Dendritic cell treated with granulocyte-macrophage colony-stimulating factor and Interleukin-4, amounts not matched to agents 40 ng/mL and 50 ng/mL, for 4 days (primary cell): Measurements from ENCODE around the gene U2SURP.

Experiments used
- H3K27ac Mint-ChIP-seq: one replicate; pipeline ENCODE4 v1.8.0; 2022; ENCODE audit warnings: mild to moderate bottlenecking, mixed read lengths
- H3K27me3 Mint-ChIP-seq: one replicate; pipeline ENCODE4 v1.8.0; 2022; ENCODE audit warnings: mild to moderate bottlenecking, mixed read lengths
- H3K36me3 Mint-ChIP-seq: one replicate; pipeline ENCODE4 v1.8.0; 2022; ENCODE audit warnings: low read depth, mixed read lengths
- H3K4me1 Mint-ChIP-seq: one replicate; pipeline ENCODE4 v1.8.0; 2022; ENCODE audit warnings: low read depth, mixed read lengths
- H3K4me3 Mint-ChIP-seq: one replicate; pipeline ENCODE4 v1.8.0; 2022; ENCODE audit warnings: mild to moderate bottlenecking, moderate library complexity, mixed read lengths
- H3K9me3 Mint-ChIP-seq: one replicate; pipeline ENCODE4 v1.8.0; 2022; ENCODE audit warnings: mixed read lengths
- intact Hi-C: fragments of 100-400 bp; cut with micrococcal nuclease; formaldehyde crosslinking; loops from one replicate; pipeline ENCODE4 v1.15.0; 2022

Gene U2SURP

GRCh38 chr3:143080196-143080595 lies 78.8 kb downstream of the U2SURP start:
- Mint-ChIP-seq H3K27ac (no peak overlapping the region), H3K4me1 (peaks cover 31% of the 10 kb centered on the region), H3K36me3 (no peaks in the 10 kb centered on the region), H3K27me3 (peaks cover 9% of the 10 kb centered on the region), H3K4me3 (no peak overlapping the region), H3K9me3 (no peaks in the 10 kb centered on the region)
- intact Hi-C loops: no loop called here

DNA sequence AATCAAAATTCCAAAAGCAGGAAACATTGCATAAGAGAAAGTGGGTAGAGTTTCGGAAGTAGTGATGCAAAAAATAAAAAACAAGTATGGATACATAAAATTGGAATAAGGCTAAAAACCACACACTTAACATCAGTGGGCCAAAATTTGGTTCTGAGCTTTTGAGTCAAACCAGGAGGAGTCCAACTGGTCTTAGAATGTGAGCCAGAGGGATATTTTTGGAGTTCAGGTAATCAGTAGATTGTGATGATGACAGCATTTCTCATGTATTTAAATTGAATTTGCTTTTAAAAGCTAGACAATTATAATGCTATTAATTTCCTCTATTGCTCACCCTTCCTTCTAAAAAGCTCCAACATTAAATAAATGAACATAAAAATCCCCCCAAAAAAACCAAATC lies 80.0 kb downstream of the U2SURP start:
- H3K36me3 Mint-ChIP-seq: no peaks in the 10 kb centered on the region
- H3K9me3 Mint-ChIP-seq: no peaks in the 10 kb centered on the region
- intact Hi-C loops: no loop called here
- H3K27me3 Mint-ChIP-seq: peaks cover 9% of the 10 kb centered on the region
- H3K4me1 Mint-ChIP-seq: peaks cover 32% of the 10 kb centered on the region
- no peak overlapping the region for H3K27ac Mint-ChIP-seq
- H3K4me3 Mint-ChIP-seq: no peak overlapping the region

DNA sequence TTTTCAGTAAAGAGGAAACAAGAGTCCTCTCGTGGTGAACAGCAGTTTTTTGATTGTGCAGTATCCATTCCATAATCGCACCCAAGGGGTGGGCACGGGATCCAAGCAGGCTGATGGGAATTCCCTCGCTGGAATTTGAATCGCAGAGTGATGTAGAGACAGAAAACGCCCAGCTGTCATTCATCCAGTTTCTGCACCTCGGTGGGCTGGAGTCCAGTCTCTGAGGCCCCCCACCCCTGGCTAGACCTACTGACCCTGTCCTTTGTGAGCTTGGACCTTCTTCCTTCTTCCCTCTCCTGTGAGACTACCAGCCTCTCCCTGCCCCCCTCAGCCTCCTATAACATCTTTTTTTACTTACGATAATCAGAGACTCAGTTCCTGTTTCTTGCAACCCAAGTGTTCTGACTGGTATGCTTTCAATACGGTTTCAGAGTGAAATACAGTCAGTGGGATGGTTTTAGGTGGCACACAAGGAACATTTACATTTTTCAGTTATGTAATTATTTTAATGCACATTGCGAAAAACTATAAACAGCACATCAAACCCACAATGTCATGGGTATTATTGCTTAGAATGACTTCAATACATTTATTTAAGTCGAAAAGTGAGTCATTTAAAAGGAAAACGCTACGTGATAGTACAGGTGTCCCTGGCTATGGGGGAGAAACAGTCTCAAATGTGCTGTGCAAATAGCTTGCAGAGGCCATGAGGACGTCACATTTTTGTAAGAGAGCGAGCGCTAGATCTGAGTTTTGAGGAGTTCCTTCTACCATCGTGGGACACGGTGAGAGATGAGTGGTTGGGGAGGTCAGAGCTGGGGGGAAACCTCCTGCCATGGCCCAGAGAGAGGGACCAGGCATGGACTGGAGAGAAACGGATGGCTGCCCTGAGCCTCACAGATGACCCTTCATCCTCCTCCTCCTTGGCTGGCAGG lies 80.7 kb downstream of the U2SURP start:
- no peaks in the 10 kb centered on the region for H3K9me3 Mint-ChIP-seq
- H3K27me3 Mint-ChIP-seq: peaks cover 9% of the 10 kb centered on the region
- intact Hi-C loops: no loop called here
- no peak overlapping the region for H3K27ac Mint-ChIP-seq
- peaks cover 32% of the 10 kb centered on the region for H3K4me1 Mint-ChIP-seq
- H3K36me3 Mint-ChIP-seq: no peaks in the 10 kb centered on the region
- H3K4me3 Mint-ChIP-seq: no peak overlapping the region

- Mint-ChIP-seq H3K4me3 (no peak overlapping the region), H3K4me1 (peaks cover 32% of the 10 kb centered on the region), H3K27me3 (peaks cover 9% of the 10 kb centered on the region), H3K27ac (peak overlapping the region; percentile 40), H3K9me3 (no peaks in the 10 kb centered on the region), H3K36me3 (no peaks in the 10 kb centered on the region)
- intact Hi-C loops: no loop called here
These were observed 82.4 kb downstream of the U2SURP start for GRCh38 chr3:143083781-143084180.

GRCh38 chr3:143084856-143085731 lies 83.7 kb downstream of the U2SURP start:
- Mint-ChIP-seq H3K4me1 (peaks cover 32% of the 10 kb centered on the region), H3K36me3 (no peaks in the 10 kb centered on the region), H3K27ac (peak overlapping the region; percentile 40), H3K9me3 (no peaks in the 10 kb centered on the region), H3K4me3 (no peak overlapping the region), H3K27me3 (peaks cover 9% of the 10 kb centered on the region)
- intact Hi-C loops: no loop called here

GRCh38 chr3:143088835-143089234 lies 87.5 kb downstream of the U2SURP start:
- H3K36me3 Mint-ChIP-seq: no peaks in the 10 kb centered on the region
- H3K4me1 Mint-ChIP-seq: peaks cover 10% of the 10 kb centered on the region
- intact Hi-C loops: no loop called here
- H3K27ac Mint-ChIP-seq: no peak overlapping the region
- no peaks in the 10 kb centered on the region for H3K9me3 Mint-ChIP-seq
- H3K27me3 Mint-ChIP-seq: no peaks in the 10 kb centered on the region
- H3K4me3 Mint-ChIP-seq: no peak overlapping the region

DNA sequence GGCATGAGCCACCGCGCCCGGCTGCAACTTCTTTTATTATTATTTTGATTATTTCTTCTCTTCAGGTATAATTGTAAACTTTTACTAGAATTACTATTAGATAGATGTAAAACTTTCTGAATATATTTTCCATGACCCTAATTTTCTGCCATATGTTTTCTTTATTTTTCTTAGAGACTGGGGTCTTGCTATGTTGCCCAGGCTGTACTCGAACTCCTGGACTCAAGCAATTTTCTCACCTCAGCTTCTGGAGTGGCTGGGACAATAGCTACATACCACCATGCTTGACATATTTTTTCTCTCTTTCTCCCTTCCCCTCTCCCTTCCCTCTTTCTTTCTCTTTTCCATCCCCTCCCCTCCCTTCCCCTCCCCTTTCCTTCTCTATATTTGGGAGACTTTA lies 88.6 kb downstream of the U2SURP start:
- H3K4me3 Mint-ChIP-seq: no peak overlapping the region
- no peaks in the 10 kb centered on the region for H3K36me3 Mint-ChIP-seq
- H3K27ac Mint-ChIP-seq: no peak overlapping the region
- H3K27me3 Mint-ChIP-seq: no peaks in the 10 kb centered on the region
- peaks cover 3% of the 10 kb centered on the region for H3K4me1 Mint-ChIP-seq
- H3K9me3 Mint-ChIP-seq: no peaks in the 10 kb centered on the region
- intact Hi-C loops: no loop called here

DNA sequence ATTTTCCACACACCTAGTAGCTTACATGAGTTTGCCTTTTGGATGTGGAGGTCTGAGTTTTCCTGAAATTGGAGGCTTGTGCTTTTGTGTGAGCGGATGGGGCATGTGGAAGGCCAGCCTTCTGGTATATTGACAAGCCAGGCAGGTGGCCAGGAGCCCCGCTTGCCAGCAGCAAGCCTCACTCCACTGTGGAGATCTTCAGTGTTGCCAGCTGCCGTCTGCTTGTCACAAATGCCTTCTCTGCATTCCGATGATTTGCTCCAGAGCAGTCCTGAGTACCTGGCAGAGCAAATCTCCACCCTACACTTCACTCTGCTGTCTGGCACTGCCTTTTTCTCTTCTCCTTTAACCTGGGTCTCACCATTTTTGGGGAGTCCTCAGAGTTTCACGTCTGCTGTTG lies 89.1 kb downstream of the U2SURP start:
- intact Hi-C loops: no loop called here
- H3K36me3 Mint-ChIP-seq: no peaks in the 10 kb centered on the region
- no peaks in the 10 kb centered on the region for H3K4me1 Mint-ChIP-seq
- H3K4me3 Mint-ChIP-seq: no peak overlapping the region
- no peaks in the 10 kb centered on the region for H3K9me3 Mint-ChIP-seq
- no peaks in the 10 kb centered on the region for H3K27me3 Mint-ChIP-seq
- no peak overlapping the region for H3K27ac Mint-ChIP-seq

DNA sequence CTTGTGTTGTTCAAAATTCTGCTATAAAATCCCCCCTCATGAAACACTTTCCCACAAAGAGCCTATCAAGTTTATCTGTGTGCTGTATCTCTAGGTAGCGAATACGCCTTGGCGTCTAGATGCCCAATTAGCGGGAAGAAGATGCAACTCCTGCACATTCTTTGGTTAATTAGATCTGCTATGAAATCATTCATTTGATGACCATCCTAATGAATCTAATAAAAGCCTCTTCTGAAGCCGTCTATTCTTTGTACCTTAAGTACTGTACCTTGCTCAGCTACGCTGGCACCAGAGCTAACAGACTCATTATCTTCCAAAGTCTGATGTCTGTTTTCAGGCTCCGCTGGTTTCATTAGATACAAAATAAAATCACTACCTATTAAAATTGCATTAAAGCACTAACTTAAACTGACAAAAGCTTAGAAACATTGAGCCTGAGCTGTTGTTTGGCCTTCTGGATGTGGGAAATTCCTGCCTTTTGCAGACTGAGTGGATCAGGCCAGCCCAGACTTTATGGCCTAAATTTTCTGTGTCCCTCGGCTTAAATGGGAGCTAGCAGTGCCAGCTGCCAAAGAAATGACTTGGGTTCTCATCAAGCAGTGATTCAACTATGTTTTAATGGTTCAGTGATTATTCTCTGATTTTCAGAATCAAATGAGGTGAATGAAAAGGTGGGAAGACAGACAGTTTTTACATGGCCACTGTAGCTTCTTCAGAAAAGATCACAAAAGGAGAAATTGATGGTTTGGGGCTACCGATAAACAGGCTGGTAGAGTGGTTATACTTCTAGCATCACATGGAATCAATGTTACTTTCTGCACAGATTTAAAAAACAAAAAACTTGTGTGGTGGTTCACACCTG lies 89.8 kb downstream of the U2SURP start:
- Mint-ChIP-seq H3K36me3 (no peaks in the 10 kb centered on the region), H3K9me3 (no peaks in the 10 kb centered on the region), H3K27me3 (no peaks in the 10 kb centered on the region), H3K4me3 (no peak overlapping the region), H3K27ac (no peak overlapping the region), H3K4me1 (no peaks in the 10 kb centered on the region)
- intact Hi-C loops: no loop called here

- Mint-ChIP-seq H3K27ac (no peak overlapping the region), H3K27me3 (no peaks in the 10 kb centered on the region), H3K9me3 (no peaks in the 10 kb centered on the region), H3K36me3 (no peaks in the 10 kb centered on the region), H3K4me1 (no peaks in the 10 kb centered on the region), H3K4me3 (no peak overlapping the region)
- intact Hi-C loops: no loop called here
These were observed 90.8 kb downstream of the U2SURP start for GRCh38 chr3:143092191-143092590.

GRCh38 chr3:143095813-143096212 lies 94.4 kb downstream of the U2SURP start:
- Mint-ChIP-seq H3K4me1 (no peaks in the 10 kb centered on the region), H3K27me3 (peaks cover 1% of the 10 kb centered on the region), H3K27ac (no peak overlapping the region), H3K4me3 (no peak overlapping the region), H3K9me3 (no peaks in the 10 kb centered on the region), H3K36me3 (no peaks in the 10 kb centered on the region)
- intact Hi-C loops: no loop called here

DNA sequence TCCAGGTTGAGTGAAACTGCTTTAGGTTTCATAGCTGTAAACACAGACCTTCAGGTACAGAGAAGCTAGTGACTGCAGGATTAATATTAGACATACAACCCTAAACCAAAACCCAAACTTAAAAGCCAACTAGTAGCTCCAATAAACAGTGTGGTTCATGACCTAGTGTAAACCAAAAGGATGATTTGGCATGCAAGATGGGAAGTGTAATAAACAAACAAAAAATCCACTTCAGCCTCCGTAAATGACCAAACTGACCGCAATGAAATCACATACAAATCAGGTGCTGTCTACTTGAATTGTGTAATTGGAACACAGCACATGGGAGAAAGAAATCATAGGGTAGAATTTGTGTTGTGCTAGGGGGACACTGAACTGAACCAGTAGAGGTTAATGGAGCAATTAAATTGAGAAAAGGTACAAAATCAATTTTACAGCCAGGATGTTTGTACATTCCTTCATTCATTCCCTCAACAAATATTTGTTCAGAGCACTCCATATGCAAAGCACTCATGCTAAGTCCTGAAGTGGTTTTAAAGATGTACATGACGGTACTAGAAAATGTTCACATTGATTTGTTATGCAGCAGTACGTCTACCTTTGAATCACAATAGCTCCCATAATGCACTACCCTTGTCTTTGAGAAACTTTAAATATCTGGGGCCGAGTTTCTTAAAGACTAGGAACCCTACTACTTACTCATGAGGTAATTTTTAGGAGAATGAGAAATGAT lies 96.8 kb downstream of the U2SURP start:
- peaks cover 1% of the 10 kb centered on the region for H3K27me3 Mint-ChIP-seq
- H3K4me3 Mint-ChIP-seq: no peak overlapping the region
- no peaks in the 10 kb centered on the region for H3K4me1 Mint-ChIP-seq
- no peak overlapping the region for H3K27ac Mint-ChIP-seq
- no peaks in the 10 kb centered on the region for H3K36me3 Mint-ChIP-seq
- H3K9me3 Mint-ChIP-seq: no peaks in the 10 kb centered on the region
- intact Hi-C loops: no loop called here

GRCh38 chr3:143099210-143099609 lies 97.8 kb downstream of the U2SURP start:
- no peak overlapping the region for H3K27ac Mint-ChIP-seq
- H3K4me1 Mint-ChIP-seq: no peaks in the 10 kb centered on the region
- intact Hi-C loops: no loop called here
- H3K27me3 Mint-ChIP-seq: peaks cover 2% of the 10 kb centered on the region
- H3K36me3 Mint-ChIP-seq: no peaks in the 10 kb centered on the region
- peaks cover 7% of the 10 kb centered on the region for H3K9me3 Mint-ChIP-seq
- no peak overlapping the region for H3K4me3 Mint-ChIP-seq
